Stimulated activated CD8-positive, alpha-beta memory T cell treated with anti-CD3 and anti-CD28 coated beads, Interleukin-4, amount 100 ng/mL, for 48 hours (primary cell): ENCODE measurements around the gene AGXT.

Experiments used
- DNase-seq: peaks from one replicate; pipeline ENCODE4 v3.0.0-alpha.2; 2020

The AGXT gene

GRCh38 chr2:240869956-240870875, 1.6 kb downstream of the AGXT start:
- DNase-seq: no peak

GRCh38 chr2:240871071-240871958, 2.7 kb downstream of the AGXT start:
- DNase-seq: no peak

DNA sequence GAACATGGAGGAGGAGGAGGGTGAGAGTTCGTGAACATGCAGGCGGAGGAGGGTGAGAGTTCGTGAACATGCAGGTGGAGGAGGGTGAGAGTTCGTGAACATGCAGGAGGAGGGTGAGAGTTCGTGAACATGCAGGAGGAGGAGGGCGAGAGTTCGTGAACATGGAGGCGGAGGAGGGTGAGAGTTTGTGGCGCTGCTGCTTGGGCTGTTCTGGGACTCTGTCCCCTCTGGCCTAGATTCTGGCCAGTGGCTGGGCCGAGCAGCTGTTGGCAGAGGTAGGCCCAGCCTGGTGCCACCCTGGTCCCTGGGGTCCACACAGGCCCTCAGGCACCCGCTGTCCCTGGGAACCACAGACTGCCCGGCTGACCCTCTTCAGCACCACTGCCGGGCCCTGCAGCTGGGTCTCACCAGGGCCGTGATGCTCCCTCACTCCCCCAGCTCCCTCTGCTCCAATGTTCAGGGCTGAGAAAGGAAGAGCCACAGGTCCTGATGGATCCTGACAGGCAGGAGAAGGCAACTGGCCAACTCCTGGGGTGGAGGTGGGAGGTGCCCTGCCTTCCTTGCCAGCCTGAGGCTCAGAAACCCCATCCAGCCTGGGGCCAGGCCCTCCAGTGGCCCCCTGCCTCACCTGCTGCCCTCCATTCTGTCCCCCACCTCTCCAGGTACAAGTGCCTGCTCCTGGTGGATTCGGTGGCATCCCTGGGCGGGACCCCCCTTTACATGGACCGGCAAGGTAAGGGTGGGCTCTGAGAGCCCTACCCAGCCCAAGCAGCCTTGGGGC, 3.9 kb downstream of the AGXT start:
- no peak for DNase-seq

DNA sequence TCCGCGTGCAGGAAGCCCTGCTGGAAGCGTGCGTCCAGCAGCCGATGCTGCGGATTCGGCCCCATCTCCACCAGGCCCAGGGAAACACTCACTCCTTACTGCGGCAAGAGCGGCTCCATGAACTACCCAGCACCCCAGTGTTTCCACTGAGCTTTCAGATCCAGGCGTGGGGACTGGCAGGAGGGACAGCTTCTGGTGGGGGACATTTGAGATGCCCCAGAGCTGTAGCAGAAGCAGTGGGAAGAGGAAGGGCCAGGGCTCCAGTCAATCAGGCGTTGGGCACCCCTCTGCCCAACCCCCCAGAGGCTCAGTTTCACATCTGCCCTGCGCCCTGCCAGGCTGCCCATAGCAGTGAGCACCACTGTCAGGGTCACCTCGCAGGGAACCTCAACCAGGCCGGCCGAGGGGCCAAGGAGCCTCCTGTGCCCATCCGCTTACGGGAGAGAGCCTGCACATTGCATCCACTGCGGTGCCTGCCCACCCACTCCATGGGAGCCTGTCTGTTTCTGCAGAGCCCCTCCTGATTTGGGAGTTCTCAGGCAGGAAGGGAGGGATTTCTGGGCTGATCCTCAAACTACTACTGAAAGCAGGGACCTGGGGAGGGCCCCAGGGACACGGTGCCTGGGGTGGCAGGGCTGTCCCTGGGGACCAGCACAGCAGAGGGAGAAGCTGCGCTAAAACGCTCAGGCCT, 4.6 kb downstream of the AGXT start:
- no peak for DNase-seq

GRCh38 chr2:240873805-240874714, 5.4 kb downstream of the AGXT start:
- no peak for DNase-seq

- no peak for DNase-seq
These were observed 6.1 kb downstream of the AGXT start for GRCh38 chr2:240874715-240875227.

GRCh38 chr2:240875228-240876034, 6.8 kb downstream of the AGXT start:
- no peak for DNase-seq

DNA sequence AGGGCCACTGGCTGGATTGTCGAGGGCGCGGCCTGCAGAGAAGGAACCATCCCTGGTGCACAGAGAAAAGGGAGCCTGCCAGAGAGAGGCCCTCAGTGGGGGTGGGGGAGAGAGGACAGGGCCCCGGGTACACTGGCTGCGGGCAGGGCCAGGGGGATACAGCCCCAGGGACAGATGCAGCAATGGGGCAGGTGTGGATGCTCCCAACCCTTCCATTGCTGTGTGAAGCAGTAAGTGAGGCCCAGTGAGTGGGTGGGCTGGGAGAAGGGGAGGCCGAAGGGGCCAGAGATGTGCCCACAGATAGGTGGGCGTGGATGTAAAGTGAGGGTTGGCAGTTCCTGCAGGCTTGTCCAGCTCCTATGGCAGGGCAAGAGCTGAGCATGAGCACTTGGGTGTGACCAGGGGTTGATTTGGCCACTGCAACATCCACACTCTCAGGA, 7.4 kb downstream of the AGXT start:
- no peak for DNase-seq

- DNase-seq: no peak
These were observed 8.0 kb downstream of the AGXT start for GRCh38 chr2:240876475-240877251.

GRCh38 chr2:240877460-240878340, 9.1 kb downstream of the AGXT start:
- no peak for DNase-seq

- DNase-seq: no peak
These were observed 9.8 kb downstream of the AGXT start for GRCh38 chr2:240878341-240878936.

- no peak for DNase-seq
These were observed 10.5 kb downstream of the AGXT start for GRCh38 chr2:240879105-240879504.

GRCh38 chr2:240881913-240882312, 13.3 kb downstream of the AGXT start:
- DNase-seq: no peak

DNA sequence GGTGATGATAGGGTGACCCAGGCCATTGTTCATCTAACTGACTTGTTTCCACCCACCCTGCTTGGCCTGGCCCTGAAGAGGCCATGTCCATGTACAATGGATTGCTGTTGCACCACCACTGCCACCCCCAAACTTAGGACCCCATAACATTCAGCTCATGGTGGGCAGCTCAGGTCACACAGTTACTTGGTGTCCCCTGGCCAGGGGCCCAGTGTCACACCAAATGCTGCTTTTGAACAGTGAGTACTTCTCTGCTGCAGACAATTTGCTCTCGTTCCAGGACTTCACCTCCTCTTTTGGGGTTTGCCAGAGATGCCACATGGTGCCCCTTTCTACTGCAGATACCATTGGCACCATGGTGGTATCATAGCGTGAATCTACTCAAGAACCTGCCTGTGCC, 15.6 kb downstream of the AGXT start:
- no peak for DNase-seq

DNA sequence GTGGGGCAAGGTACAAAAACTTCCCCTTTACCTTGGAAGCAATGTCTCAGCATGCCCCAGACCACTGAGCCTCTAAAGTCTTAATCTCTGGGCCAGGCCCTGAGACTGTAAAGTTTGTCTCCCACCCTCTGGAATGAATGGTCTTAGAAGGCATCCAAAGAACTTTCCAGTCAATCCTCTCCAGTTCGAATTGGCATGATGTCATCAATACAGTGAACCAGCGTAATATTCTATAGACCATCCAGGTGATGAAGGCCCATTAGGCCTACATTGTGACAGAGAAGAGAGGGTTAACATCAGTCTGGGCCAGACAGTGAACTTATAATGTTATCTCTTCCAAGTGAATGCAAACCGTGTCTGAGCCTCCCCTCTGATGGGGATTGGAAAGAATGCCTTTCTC, 16.1 kb downstream of the AGXT start:
- no peak for DNase-seq

- DNase-seq: no peak
These were observed 16.9 kb downstream of the AGXT start for GRCh38 chr2:240885566-240885965.

DNA sequence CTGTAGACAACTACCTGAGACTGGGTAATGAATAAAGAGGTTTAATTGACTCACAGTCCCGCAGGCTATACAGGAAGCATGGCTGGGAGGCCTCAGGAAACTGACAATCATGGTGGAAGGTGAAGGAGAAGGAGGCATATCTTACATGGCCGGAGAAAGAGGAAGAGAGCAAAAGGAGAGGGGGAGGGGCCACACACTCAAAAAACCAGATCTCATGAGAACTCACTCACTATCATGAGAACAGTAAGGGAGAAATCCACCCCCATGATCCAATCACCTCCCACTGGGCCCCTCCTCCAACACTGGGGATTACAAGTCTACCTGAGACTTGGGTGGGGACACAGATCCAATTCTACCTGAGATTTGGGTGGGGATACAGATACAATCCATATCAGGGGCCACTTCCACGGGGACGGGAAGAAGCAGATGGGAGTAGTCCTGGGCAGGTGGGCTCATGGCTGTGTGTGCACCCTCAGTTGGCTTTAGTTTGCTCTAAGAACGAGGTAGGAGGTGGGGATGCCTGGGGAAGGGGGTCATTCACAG, 17.5 kb downstream of the AGXT start:
- no peak for DNase-seq
